HepG2 (cell line): ENCODE measurements around the gene TBL2. TPM values are rescaled to one million over a fixed set of nuclear protein-coding genes. Genes with fewer than 3 reads are reported as not detected.

Source experiments
- CBX2 ChIP-seq, 2 experiments: fragments of 200-600 bp in 1 of 2; sonication (generic); formaldehyde crosslinking in 1 of 2; IDR thresholded peaks; 2 replicates each; pipeline versions ENCODE4 v1.7.0 to v1.8.1; 2018 to 2022; ENCODE audit warnings: low read depth in 2 of 2, low read length in 1 of 2, mild to moderate bottlenecking in 1 of 2, missing genetic modification reagents in 1 of 2
- CEBPB ChIP-seq: IDR thresholded peaks from 2 replicates; pipeline ENCODE4 v1.6.1; 2011; ENCODE audit warnings: low read depth, low read length, improper control_type of control experiment, borderline replicate concordance
- DR1 ChIP-seq: sonication (generic); formaldehyde crosslinking; IDR thresholded peaks from 2 replicates; pipeline ENCODE4 v1.8.0; 2021; ENCODE audit warnings: mild to moderate bottlenecking, missing genetic modification reagents, inconsistent platforms
- EP300 ChIP-seq, 3 experiments: sonication (generic) in 1 of 3; formaldehyde crosslinking in 1 of 3; IDR thresholded peaks; 2 replicates each; pipeline versions ENCODE4 v1.5.1 to v1.6.1; 2011 to 2020; ENCODE audit warnings: low read depth in 2 of 3, low read length in 2 of 3, borderline replicate concordance in 1 of 3, improper control_type of control experiment in 1 of 3, mild to moderate bottlenecking in 1 of 3, missing genetic modification reagents in 1 of 3, moderate library complexity in 1 of 3
- FOXA1 ChIP-seq, 2 experiments: fragments of 450-650 bp in 1 of 2; sonication (generic) in 1 of 2; formaldehyde crosslinking in 1 of 2; IDR thresholded peaks; 2 replicates each; pipeline versions ENCODE4 v1.4.0 to v1.6.1; 2016 to 2020; ENCODE audit warnings: missing genetic modification reagents in 1 of 2
- HES4 ChIP-seq: sonication (generic); formaldehyde crosslinking; IDR thresholded peaks from 2 replicates; pipeline ENCODE4 v1.9.0; 2021; ENCODE audit warnings: mild to moderate bottlenecking, missing genetic modification reagents, borderline replicate concordance
- KAT7 ChIP-seq: IDR thresholded peaks from 2 replicates; pipeline ENCODE4 v1.6.1; 2018; ENCODE audit warnings: borderline replicate concordance, missing compliant biosample characterization
- KDM1A ChIP-seq: IDR thresholded peaks from 2 replicates; pipeline ENCODE4 v1.6.1; 2016; ENCODE audit warnings: missing compliant biosample characterization
- MED13 ChIP-seq: sonication (generic); formaldehyde crosslinking; IDR thresholded peaks from 2 replicates; pipeline ENCODE4 v1.5.0; 2020; ENCODE audit warnings: missing genetic modification reagents
- MIXL1 ChIP-seq: IDR thresholded peaks from 2 replicates; pipeline ENCODE4 v1.6.1; 2016
- NFRKB ChIP-seq: fragments of 450-650 bp; IDR thresholded peaks from 2 replicates; pipeline ENCODE4 v1.6.1; 2017
- POGZ ChIP-seq: sonication (generic); formaldehyde crosslinking; IDR thresholded peaks from 2 replicates; pipeline ENCODE4 v1.4.0; 2020; ENCODE audit warnings: mild to moderate bottlenecking, missing genetic modification reagents
- SYNCRIP ChIP-seq: fragments of 200-400 bp; formaldehyde crosslinking; IDR thresholded peaks from 2 replicates; pipeline ENCODE4 v1.6.1; 2018; ENCODE audit warnings: mild to moderate bottlenecking, low read depth, low read length; ENCODE audit not compliant: insufficient read depth
- TBP ChIP-seq: sonication (generic); formaldehyde crosslinking; IDR thresholded peaks from 2 replicates; pipeline ENCODE4 v1.5.0; 2020; ENCODE audit warnings: missing genetic modification reagents
- TOPORS ChIP-seq: sonication (generic); formaldehyde crosslinking; IDR thresholded peaks from 2 replicates; pipeline ENCODE4 v1.8.0; 2023; ENCODE audit warnings: mild to moderate bottlenecking, missing genetic modification reagents
- ZFP41 ChIP-seq: sonication (generic); formaldehyde crosslinking; IDR thresholded peaks from 2 replicates; pipeline ENCODE4 v1.4.0; 2020; ENCODE audit warnings: mild to moderate bottlenecking, missing genetic modification reagents, borderline replicate concordance
- ZKSCAN1 ChIP-seq: fragments of 150-350 bp; IDR thresholded peaks from 2 replicates; pipeline ENCODE4 v1.6.1; 2014; ENCODE audit warnings: low read length
- ZNF138 ChIP-seq: sonication (generic); formaldehyde crosslinking; IDR thresholded peaks from 2 replicates; pipeline ENCODE4 v1.5.0; 2020; ENCODE audit warnings: mild to moderate bottlenecking, low read depth, missing genetic modification reagents
- ZNF230 ChIP-seq: sonication (generic); formaldehyde crosslinking; IDR thresholded peaks from 2 replicates; pipeline ENCODE4 v1.4.0; 2020; ENCODE audit warnings: mild to moderate bottlenecking, missing genetic modification reagents
- ZNF34 ChIP-seq: sonication (generic); formaldehyde crosslinking; IDR thresholded peaks from 2 replicates; pipeline ENCODE4 v1.4.0; 2020; ENCODE audit warnings: mild to moderate bottlenecking, missing genetic modification reagents, borderline replicate concordance
- ZNF720 ChIP-seq: sonication (generic); formaldehyde crosslinking; IDR thresholded peaks from 2 replicates; pipeline ENCODE4 v1.4.0; 2020; ENCODE audit warnings: missing genetic modification reagents
- ZNF780A ChIP-seq: sonication (generic); formaldehyde crosslinking; IDR thresholded peaks from 2 replicates; pipeline ENCODE4 v1.8.0; 2022; ENCODE audit warnings: mild to moderate bottlenecking, missing genetic modification reagents, moderate library complexity
- polyA plus RNA-seq, 8 experiments: library from polyadenylated mRNA; depleted of rRNA in 3 of 8; stranded (reverse) in 7 of 8; unstranded in 1 of 8; fragments of >200 nt; fragmentation: Illumina TruSeq in 4 of 8; extraction: Trizol in 4 of 8; gene quantifications; 2 replicates each; pipeline versions ENCODE4 v1.2.1 to v1.2.3, GENCODE V29; 2011 to 2016; ENCODE audit warnings: low read depth in 4 of 8, missing spikeins in 1 of 8, mixed read lengths in 1 of 8; ENCODE audit not compliant: insufficient read depth in 1 of 8
- total RNA-seq, 5 experiments: library from RNA; depleted of rRNA; stranded (reverse); fragments of >200 nt; fragmentation: Illumina TruSeq; extraction: Trizol; gene quantifications; 2 replicates each; pipeline ENCODE4 v1.2.3, GENCODE V29; 2016; ENCODE audit warnings: low read depth in 1 of 5
- TF ChIP-seq, protein P1 (sequence below): sonication (generic); formaldehyde crosslinking; IDR thresholded peaks from 2 replicates; pipeline ENCODE4 v1.8.0; 2022; ENCODE audit warnings: missing genetic modification reagents, mild to moderate bottlenecking, borderline replicate concordance
- TF ChIP-seq, protein P2 (sequence below): sonication (generic); formaldehyde crosslinking; IDR thresholded peaks from 2 replicates; pipeline ENCODE4 v1.4.0; 2020; ENCODE audit warnings: missing genetic modification reagents

TBL2 gene
- total and polyA plus RNA-seq, 2 of the 13 experiments (the other 11 are each of a cell fraction or from before 2014, with no cell fraction given), result 43.4 to 47.2 TPM

DNA sequence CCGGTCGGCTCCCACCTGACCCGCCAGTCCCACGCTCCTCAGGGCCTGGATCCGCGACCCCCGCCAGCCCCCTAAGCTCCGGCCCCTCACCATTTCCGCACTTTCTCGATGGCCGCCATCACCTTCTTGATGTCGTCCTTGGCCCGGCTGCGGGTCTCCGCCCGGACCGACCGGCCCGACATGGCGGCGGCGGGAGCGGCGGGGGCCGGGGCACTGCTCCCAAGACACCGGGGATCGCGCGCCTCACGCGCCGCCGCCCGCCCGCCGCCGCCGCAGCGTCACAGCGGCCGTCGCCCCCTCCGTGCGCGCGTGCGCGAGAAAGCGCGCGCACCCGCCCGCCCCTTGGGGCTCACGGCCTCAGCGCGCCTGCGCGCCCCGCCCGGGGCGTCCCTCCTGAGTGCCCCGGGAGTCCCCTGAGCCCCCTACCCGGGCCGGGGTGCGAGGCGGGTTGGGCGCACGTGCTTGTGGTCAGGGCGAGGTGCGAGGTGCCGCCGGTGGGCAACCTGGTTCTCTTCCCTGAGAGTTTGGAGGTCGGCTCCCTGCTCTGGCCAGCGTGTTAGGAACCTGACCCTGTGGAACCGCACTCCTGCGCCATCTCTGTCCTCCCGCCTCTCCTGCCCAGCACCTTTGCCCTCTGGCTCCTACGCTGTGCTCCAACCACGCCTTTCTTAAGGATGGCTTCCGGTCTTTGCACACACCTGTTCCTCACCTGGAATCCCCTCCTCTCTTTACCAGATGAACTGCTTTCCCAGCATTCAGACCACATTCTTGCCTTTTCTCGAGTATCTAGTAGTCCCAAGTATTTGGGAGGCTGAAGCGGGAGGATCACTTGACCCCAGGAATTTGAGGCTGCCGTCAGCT is 20.8 kb downstream of the TBL2 start, which contains the start of gene BCL7B (continued):
- TF ChIP-seq, protein P1, sequence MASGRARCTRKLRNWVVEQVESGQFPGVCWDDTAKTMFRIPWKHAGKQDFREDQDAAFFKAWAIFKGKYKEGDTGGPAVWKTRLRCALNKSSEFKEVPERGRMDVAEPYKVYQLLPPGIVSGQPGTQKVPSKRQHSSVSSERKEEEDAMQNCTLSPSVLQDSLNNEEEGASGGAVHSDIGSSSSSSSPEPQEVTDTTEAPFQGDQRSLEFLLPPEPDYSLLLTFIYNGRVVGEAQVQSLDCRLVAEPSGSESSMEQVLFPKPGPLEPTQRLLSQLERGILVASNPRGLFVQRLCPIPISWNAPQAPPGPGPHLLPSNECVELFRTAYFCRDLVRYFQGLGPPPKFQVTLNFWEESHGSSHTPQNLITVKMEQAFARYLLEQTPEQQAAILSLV (CRISPR knock-in tag), result peak; percentile 92; the same call in 1 of the 2 replicates
- TF ChIP-seq TBP (CRISPR knock-in tag), result no peak
- no peak for TF ChIP-seq NFRKB
- TF ChIP-seq ZNF34 (CRISPR knock-in tag), result no peak
- TF ChIP-seq ZKSCAN1, result no peak
- TF ChIP-seq CEBPB, result no peak
- TF ChIP-seq ZNF720 (CRISPR knock-in tag), result no peak
- TF ChIP-seq SYNCRIP, result no peak
- peak; percentile 23; the same call in 1 of the 2 replicates for TF ChIP-seq DR1
- TF ChIP-seq ZFP41, result peak; percentile 89; the same call in 1 of the 2 replicates
- peak; percentile 98 for TF ChIP-seq HES4 (CRISPR knock-in tag)
- no peak for TF ChIP-seq FOXA1 (IDR thresholded peaks at IDR 0.05)
- no peak for TF ChIP-seq FOXA1 (CRISPR knock-in tag; IDR thresholded peaks at IDR 0.05)
- no peak for TF ChIP-seq CBX2 (IDR thresholded peaks at IDR 0.05; ENCODE audit: low read depth, low read length)
- TF ChIP-seq CBX2 (CRISPR knock-in tag; IDR thresholded peaks at IDR 0.05; ENCODE audit: low read depth), result no peak
- no peak for TF ChIP-seq POGZ (CRISPR knock-in tag)
- TF ChIP-seq MIXL1, result no peak
- TF ChIP-seq, protein P2, sequence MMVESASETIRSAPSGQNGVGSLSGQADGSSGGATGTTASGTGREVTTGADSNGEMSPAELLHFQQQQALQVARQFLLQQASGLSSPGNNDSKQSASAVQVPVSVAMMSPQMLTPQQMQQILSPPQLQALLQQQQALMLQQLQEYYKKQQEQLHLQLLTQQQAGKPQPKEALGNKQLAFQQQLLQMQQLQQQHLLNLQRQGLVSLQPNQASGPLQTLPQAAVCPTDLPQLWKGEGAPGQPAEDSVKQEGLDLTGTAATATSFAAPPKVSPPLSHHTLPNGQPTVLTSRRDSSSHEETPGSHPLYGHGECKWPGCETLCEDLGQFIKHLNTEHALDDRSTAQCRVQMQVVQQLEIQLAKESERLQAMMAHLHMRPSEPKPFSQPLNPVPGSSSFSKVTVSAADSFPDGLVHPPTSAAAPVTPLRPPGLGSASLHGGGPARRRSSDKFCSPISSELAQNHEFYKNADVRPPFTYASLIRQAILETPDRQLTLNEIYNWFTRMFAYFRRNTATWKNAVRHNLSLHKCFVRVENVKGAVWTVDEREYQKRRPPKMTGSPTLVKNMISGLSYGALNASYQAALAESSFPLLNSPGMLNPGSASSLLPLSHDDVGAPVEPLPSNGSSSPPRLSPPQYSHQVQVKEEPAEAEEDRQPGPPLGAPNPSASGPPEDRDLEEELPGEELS, result peak; percentile 37; the same call in 1 of the 2 replicates
- TF ChIP-seq ZNF780A (CRISPR knock-in tag), result no peak
- peak; percentile 98 for TF ChIP-seq ZNF138 (CRISPR knock-in tag)
- peak; percentile 21 for TF ChIP-seq KDM1A (CRISPR knock-in tag)
- peak; percentile 56; the same call in 1 of the 2 replicates for TF ChIP-seq KAT7 (CRISPR knock-in tag)
- TF ChIP-seq MED13 (CRISPR knock-in tag), result 0 out of 2 replicates have a peak, but pooled peaks have one; percentile 77
- TF ChIP-seq TOPORS (CRISPR knock-in tag), result peak; percentile 84
- TF ChIP-seq ZNF230, result peak; percentile 98
- TF ChIP-seq EP300 (IDR thresholded peaks at IDR 0.05; ENCODE audit: low read depth in 2 of 2, low read length in 2 of 2), result no peak
- TF ChIP-seq EP300 (CRISPR knock-in tag; IDR thresholded peaks at IDR 0.05; ENCODE audit: borderline replicate concordance), result 0 out of 2 replicates have a peak, but pooled peaks have one; percentile 33
